Suprapubic skin (tissue), 4 donors: ENCODE data around the gene PLA1A. TPM values are rescaled to one million over a fixed set of nuclear protein-coding genes. Genes with fewer than 3 reads are reported as not detected.

Source experiments
- DNase-seq, 2 donors: peaks; one replicate each; pipeline ENCODE4 v3.0.0-alpha.2; 2019; ENCODE audit warnings: low spot score in 2 of 2
- H3K27ac ChIP-seq: fragments of 200-600 bp; sonication (generic); one replicate; pipeline ENCODE4 v1.5.1; 2019
- H3K27me3 ChIP-seq: fragments of 200-600 bp; sonication (generic); one replicate; pipeline ENCODE4 v1.5.1; 2019
- H3K36me3 ChIP-seq: fragments of 200-600 bp; sonication (generic); one replicate; pipeline ENCODE4 v1.5.1; 2019
- H3K4me1 ChIP-seq: fragments of 200-600 bp; sonication (generic); one replicate; pipeline ENCODE4 v1.5.1; 2019
- H3K4me3 ChIP-seq: fragments of 200-600 bp; sonication (generic); one replicate; pipeline ENCODE4 v1.5.1; 2019; ENCODE audit warnings: mild to moderate bottlenecking
- H3K9me3 ChIP-seq: fragments of 200-600 bp; sonication (generic); one replicate; pipeline ENCODE4 v1.5.1; 2019
- CTCF ChIP-seq, 2 donors: fragments of 200-600 bp in 1 of 2; fragments of 450-650 bp in 1 of 2; sonication (generic) in 1 of 2; IDR thresholded peaks; one replicate each; pipeline ENCODE4 v1.5.1; 2016 to 2019; ENCODE audit warnings: antibody characterized with exemption in 2 of 2, mild to moderate bottlenecking in 1 of 2, moderate library complexity in 1 of 2
- EP300 ChIP-seq: sonication (generic); formaldehyde crosslinking; IDR thresholded peaks from one replicate; pipeline ENCODE4 v1.6.1; 2017; ENCODE audit warnings: antibody characterized with exemption
- POLR2A ChIP-seq, 2 donors: fragments of 450-650 bp; IDR thresholded peaks; one replicate each; pipeline ENCODE4 v1.6.1; 2017; ENCODE audit warnings: antibody characterized with exemption in 2 of 2, mild to moderate bottlenecking in 2 of 2, moderate library complexity in 2 of 2
- POLR2AphosphoS5 ChIP-seq, 3 donors: sonication (generic); formaldehyde crosslinking; IDR thresholded peaks; one replicate each; pipeline ENCODE4 v1.6.1; 2017; ENCODE audit warnings: antibody characterized with exemption in 3 of 3
- WGBS: methylation state at CpG from one replicate; pipeline ENCODE4 v1.1.5; 2018; 5-methylcytosine and 5-hydroxymethylcytosine counted together
- total RNA-seq, 4 donors: library from RNA; depleted of rRNA; stranded (reverse); fragments of >200 nt; gene quantifications; one replicate each; pipeline ENCODE4 v1.1.0, GENCODE V29; 2016

Gene PLA1A
- total RNA-seq, 4 donors from 2014 or later = 0.39 to 1.8 (median 1.4) TPM; not detected in 1

GRCh38 chr3:119662604-119663373, 65.1 kb downstream of the PLA1A start:
- Histone ChIP-seq H3K36me3 (peaks cover 4% of the 10 kb centered on the region), H3K27ac (no peak overlapping the region), H3K4me3 (no peak overlapping the region), H3K4me1 (peaks cover 4% of the 10 kb centered on the region), H3K27me3 (no peaks in the 10 kb centered on the region), H3K9me3 (no peaks in the 10 kb centered on the region)
- no peak for DNase-seq
- WGBS = 64% methylated on average over 1 of the region's 1 CpG
- TF ChIP-seq POLR2A (IDR thresholded peaks at IDR 0.05) (no peak), EP300 (no peak), POLR2AphosphoS5 (IDR thresholded peaks at IDR 0.05) (no peak), CTCF (IDR thresholded peaks at IDR 0.05) (no peak)

- Histone ChIP-seq H3K4me3 (no peak overlapping the region), H3K4me1 (peaks cover 4% of the 10 kb centered on the region), H3K9me3 (no peaks in the 10 kb centered on the region), H3K27ac (no peak overlapping the region), H3K27me3 (no peaks in the 10 kb centered on the region), H3K36me3 (peaks cover 8% of the 10 kb centered on the region)
- DNase-seq = no peak
- TF ChIP-seq POLR2AphosphoS5 (IDR thresholded peaks at IDR 0.05) = no peak
- TF ChIP-seq POLR2A (IDR thresholded peaks at IDR 0.05) = no peak
- TF ChIP-seq EP300 = no peak
- WGBS = 67% methylated on average over 2 of the region's 2 CpGs
These were observed 66.2 kb downstream of the PLA1A start for GRCh38 chr3:119663885-119664284.

- Histone ChIP-seq H3K27ac (no peak overlapping the region), H3K4me1 (peaks cover 4% of the 10 kb centered on the region), H3K4me3 (no peak overlapping the region), H3K9me3 (no peaks in the 10 kb centered on the region), H3K27me3 (no peaks in the 10 kb centered on the region), H3K36me3 (peaks cover 13% of the 10 kb centered on the region)
- 68% methylated on average over 4 of the region's 4 CpGs for WGBS
- TF ChIP-seq EP300 = no peak
- TF ChIP-seq POLR2A (IDR thresholded peaks at IDR 0.05) = no peak
- TF ChIP-seq CTCF (IDR thresholded peaks at IDR 0.05) = no peak
- no peak for TF ChIP-seq POLR2AphosphoS5 (IDR thresholded peaks at IDR 0.05)
- DNase-seq = no peak
These were observed 66.7 kb downstream of the PLA1A start for GRCh38 chr3:119664370-119664769.

GRCh38 chr3:119664850-119665379, 67.2 kb downstream of the PLA1A start:
- 78% methylated on average over 4 of the region's 4 CpGs for WGBS
- H3K4me3 ChIP-seq = no peak overlapping the region
- no peaks in the 10 kb centered on the region for H3K9me3 ChIP-seq
- H3K36me3 ChIP-seq = peaks cover 17% of the 10 kb centered on the region
- DNase-seq = no peak
- no peak overlapping the region for H3K27ac ChIP-seq
- TF ChIP-seq POLR2A (IDR thresholded peaks at IDR 0.05) (no peak), CTCF (IDR thresholded peaks at IDR 0.05) (no peak), POLR2AphosphoS5 (IDR thresholded peaks at IDR 0.05) (no peak), EP300 (no peak)
- H3K27me3 ChIP-seq = no peaks in the 10 kb centered on the region
- peaks cover 4% of the 10 kb centered on the region for H3K4me1 ChIP-seq

- peaks cover 9% of the 10 kb centered on the region for H3K4me1 ChIP-seq
- H3K9me3 ChIP-seq = no peaks in the 10 kb centered on the region
- H3K27me3 ChIP-seq = no peaks in the 10 kb centered on the region
- no peak for TF ChIP-seq CTCF (IDR thresholded peaks at IDR 0.05)
- TF ChIP-seq POLR2AphosphoS5 (IDR thresholded peaks at IDR 0.05) = no peak
- no peak for TF ChIP-seq EP300
- no peak for TF ChIP-seq POLR2A (IDR thresholded peaks at IDR 0.05)
- peaks cover 27% of the 10 kb centered on the region for H3K36me3 ChIP-seq
- WGBS = 83% methylated on average over 6 of the region's 6 CpGs
- DNase-seq = no peak
- no peak overlapping the region for H3K4me3 ChIP-seq
- no peak overlapping the region for H3K27ac ChIP-seq
These were observed 68.4 kb downstream of the PLA1A start for GRCh38 chr3:119665954-119666559.
